ENCODE results near the gene ADARB1.

ADARB1 gene

GRCh38 chr21:45079351-45079750 lies 5.0 kb downstream of the ADARB1 start:
- DNase-seq, result no peak

GRCh38 chr21:45080232-45080631 lies 5.9 kb downstream of the ADARB1 start:
- no peak for DNase-seq

GRCh38 chr21:45080639-45081414 lies 6.4 kb downstream of the ADARB1 start:
- no peak for DNase-seq

- no peak for DNase-seq
Observed at GRCh38 chr21:45081636-45082035, 7.3 kb downstream of the ADARB1 start.

GRCh38 chr21:45082736-45083135 lies 8.4 kb downstream of the ADARB1 start:
- no peak for DNase-seq

GRCh38 chr21:45084121-45084520 lies 9.7 kb downstream of the ADARB1 start:
- DNase-seq, result no peak

GRCh38 chr21:45084881-45085536 lies 10.6 kb downstream of the ADARB1 start:
- no peak for DNase-seq

GRCh38 chr21:45085700-45086099 lies 11.3 kb downstream of the ADARB1 start:
- DNase-seq, result no peak

GRCh38 chr21:45086337-45086958 lies 12.1 kb downstream of the ADARB1 start:
- no peak for DNase-seq

GRCh38 chr21:45087022-45087823 lies 12.8 kb downstream of the ADARB1 start:
- no peak for DNase-seq

- DNase-seq, result no peak
Observed at GRCh38 chr21:45088116-45088515, 13.7 kb downstream of the ADARB1 start.

- DNase-seq, result no peak
Observed at GRCh38 chr21:45088729-45089128, 14.3 kb downstream of the ADARB1 start.

GRCh38 chr21:45089964-45090363 lies 15.6 kb downstream of the ADARB1 start:
- no peak for DNase-seq

GRCh38 chr21:45090966-45091365 lies 16.6 kb downstream of the ADARB1 start:
- DNase-seq, result no peak

GRCh38 chr21:45091550-45092322 lies 17.4 kb downstream of the ADARB1 start:
- DNase-seq, result no peak

GRCh38 chr21:45093035-45093532 lies 18.7 kb downstream of the ADARB1 start:
- no peak for DNase-seq

- no peak for DNase-seq
Observed at GRCh38 chr21:45094412-45094811, 20.0 kb downstream of the ADARB1 start.

- no peak for DNase-seq
Observed at GRCh38 chr21:45095505-45095904, 21.1 kb downstream of the ADARB1 start.

- DNase-seq, result no peak
Observed at GRCh38 chr21:45096217-45096616, 21.8 kb downstream of the ADARB1 start.

GRCh38 chr21:45097827-45098387 lies 23.5 kb downstream of the ADARB1 start:
- DNase-seq, result no peak

- DNase-seq, result no peak
Observed at GRCh38 chr21:45098867-45099266, 24.5 kb downstream of the ADARB1 start.

- DNase-seq, result no peak
Observed at GRCh38 chr21:45099571-45099970, 25.2 kb downstream of the ADARB1 start.

Data from NCI-H526 treated with DMSO at 0.1 percent for 48 hours (cell line).